ENCODE data around the gene WIZ.

The WIZ gene

DNA sequence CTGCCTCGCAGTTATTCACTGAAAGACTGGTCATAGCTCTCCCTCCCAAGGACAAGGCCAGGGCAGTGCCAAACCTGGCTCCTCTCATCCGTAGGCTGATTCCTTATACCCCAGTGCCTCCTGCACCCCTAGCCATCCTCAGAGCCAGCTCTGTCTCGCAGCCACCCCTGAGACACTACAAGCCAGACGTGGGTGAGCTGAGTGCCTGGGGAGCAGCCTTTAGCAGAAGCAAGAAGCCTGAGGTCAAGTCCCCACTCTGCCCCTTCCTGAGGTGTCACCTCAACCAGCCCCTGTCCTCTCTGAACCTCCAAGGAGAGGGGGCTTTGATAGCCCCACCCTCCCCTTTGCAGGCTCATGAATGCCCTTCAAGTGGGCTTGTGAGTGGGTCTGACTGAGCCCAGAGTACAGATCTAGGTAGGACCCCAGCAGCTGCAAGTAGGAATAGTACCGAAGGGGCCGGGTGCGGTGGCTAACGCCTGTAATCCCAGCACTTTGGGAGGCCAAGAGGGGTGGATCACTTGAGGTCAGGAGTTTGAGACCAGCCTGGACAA is 16.2 kb downstream of the WIZ start:
- Histone ChIP-seq H3K27me3 (replicated peaks; ENCODE audit: control insufficient read depth, insufficient read depth, low read length) (no peaks in the 10 kb centered on the region), H3K4me3 (replicated peaks; ENCODE audit: low read depth, low read length) (no peak overlapping the region), H3K36me3 (ENCODE audit: control insufficient read depth, insufficient read depth, low read length) (peaks cover 5% of the 10 kb centered on the region)
- no peak for DNase-seq (ENCODE audit: extremely low read depth, insufficient read length)
- TF ChIP-seq, protein P1, sequence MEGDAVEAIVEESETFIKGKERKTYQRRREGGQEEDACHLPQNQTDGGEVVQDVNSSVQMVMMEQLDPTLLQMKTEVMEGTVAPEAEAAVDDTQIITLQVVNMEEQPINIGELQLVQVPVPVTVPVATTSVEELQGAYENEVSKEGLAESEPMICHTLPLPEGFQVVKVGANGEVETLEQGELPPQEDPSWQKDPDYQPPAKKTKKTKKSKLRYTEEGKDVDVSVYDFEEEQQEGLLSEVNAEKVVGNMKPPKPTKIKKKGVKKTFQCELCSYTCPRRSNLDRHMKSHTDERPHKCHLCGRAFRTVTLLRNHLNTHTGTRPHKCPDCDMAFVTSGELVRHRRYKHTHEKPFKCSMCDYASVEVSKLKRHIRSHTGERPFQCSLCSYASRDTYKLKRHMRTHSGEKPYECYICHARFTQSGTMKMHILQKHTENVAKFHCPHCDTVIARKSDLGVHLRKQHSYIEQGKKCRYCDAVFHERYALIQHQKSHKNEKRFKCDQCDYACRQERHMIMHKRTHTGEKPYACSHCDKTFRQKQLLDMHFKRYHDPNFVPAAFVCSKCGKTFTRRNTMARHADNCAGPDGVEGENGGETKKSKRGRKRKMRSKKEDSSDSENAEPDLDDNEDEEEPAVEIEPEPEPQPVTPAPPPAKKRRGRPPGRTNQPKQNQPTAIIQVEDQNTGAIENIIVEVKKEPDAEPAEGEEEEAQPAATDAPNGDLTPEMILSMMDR (IDR thresholded peaks at IDR 0.05; ENCODE audit: insufficient read depth, low read length, poor library complexity, severe bottlenecking) = no peak

- DNase-seq (ENCODE audit: extremely low read depth, insufficient read length) = peak; percentile 95
- Histone ChIP-seq H3K36me3 (ENCODE audit: control insufficient read depth, insufficient read depth, low read length) (peaks cover 6% of the 10 kb centered on the region), H3K4me3 (replicated peaks; ENCODE audit: low read depth, low read length) (peak overlapping the region; percentile 74), H3K27me3 (replicated peaks; ENCODE audit: control insufficient read depth, insufficient read depth, low read length) (no peaks in the 10 kb centered on the region)
- TF ChIP-seq, protein P1 (IDR thresholded peaks at IDR 0.05; ENCODE audit: insufficient read depth, low read length, poor library complexity, severe bottlenecking) = no peak
These were observed 16.9 kb downstream of the WIZ start for GRCh38 chr19:15432629-15433518.

DNA sequence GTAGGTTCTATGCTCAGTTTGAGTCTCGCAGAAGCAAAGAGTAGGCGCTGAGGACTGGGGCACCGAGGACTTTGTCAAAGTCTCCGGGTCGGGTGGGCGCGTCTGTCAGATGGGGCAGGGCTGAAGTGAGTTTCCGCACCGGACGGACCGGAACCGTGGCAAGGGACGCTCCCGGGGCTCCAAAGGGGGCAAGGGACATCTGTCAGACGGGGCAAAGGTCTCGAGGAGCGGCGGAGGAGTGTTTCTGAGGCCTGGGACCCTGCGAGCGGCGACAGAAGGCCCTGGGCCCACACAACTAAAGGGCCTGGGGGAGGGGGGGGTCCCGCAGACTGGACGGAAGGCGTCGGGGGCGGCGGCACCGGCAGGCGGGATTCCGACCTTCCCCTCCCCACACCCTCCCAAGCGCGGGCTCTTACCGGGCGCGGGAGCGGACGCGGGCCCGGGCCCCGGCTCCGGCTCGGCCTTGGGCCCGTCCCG is 17.7 kb downstream of the WIZ start:
- peak overlapping the region; percentile 88 for H3K4me3 ChIP-seq (replicated peaks; ENCODE audit: low read depth, low read length)
- no peaks in the 10 kb centered on the region for H3K27me3 ChIP-seq (replicated peaks; ENCODE audit: control insufficient read depth, insufficient read depth, low read length)
- peak; percentile 37 for DNase-seq (ENCODE audit: extremely low read depth, insufficient read length)
- TF ChIP-seq, protein P1 (IDR thresholded peaks at IDR 0.05; ENCODE audit: insufficient read depth, low read length, poor library complexity, severe bottlenecking) = no peak
- H3K36me3 ChIP-seq (ENCODE audit: control insufficient read depth, insufficient read depth, low read length) = peaks cover 13% of the 10 kb centered on the region

- Histone ChIP-seq H3K27me3 (replicated peaks; ENCODE audit: control insufficient read depth, insufficient read depth, low read length) (no peaks in the 10 kb centered on the region), H3K36me3 (ENCODE audit: control insufficient read depth, insufficient read depth, low read length) (peaks cover 18% of the 10 kb centered on the region), H3K4me3 (replicated peaks; ENCODE audit: low read depth, low read length) (peak overlapping the region; percentile 88)
- TF ChIP-seq, protein P1 (IDR thresholded peaks at IDR 0.05; ENCODE audit: insufficient read depth, low read length, poor library complexity, severe bottlenecking) = no peak
- DNase-seq (ENCODE audit: extremely low read depth, insufficient read length) = no peak
These were observed 18.2 kb downstream of the WIZ start for GRCh38 chr19:15431396-15432017.

GRCh38 chr19:15430526-15431120 is 19.1 kb downstream of the WIZ start:
- DNase-seq (ENCODE audit: extremely low read depth, insufficient read length) = no peak
- H3K27me3 ChIP-seq (replicated peaks; ENCODE audit: control insufficient read depth, insufficient read depth, low read length) = no peaks in the 10 kb centered on the region
- H3K4me3 ChIP-seq (replicated peaks; ENCODE audit: low read depth, low read length) = peak overlapping the region; percentile 25
- H3K36me3 ChIP-seq (ENCODE audit: control insufficient read depth, insufficient read depth, low read length) = peaks cover 23% of the 10 kb centered on the region
- TF ChIP-seq, protein P1 (IDR thresholded peaks at IDR 0.05; ENCODE audit: insufficient read depth, low read length, poor library complexity, severe bottlenecking) = no peak

Data from GM06990 (cell line).